K562 (cell line): ENCODE results near the gene SNU13. TPM values are rescaled to one million over a fixed set of nuclear protein-coding genes. Genes with fewer than 3 reads are reported as not detected.

Experiments
- POLR2H ChIP-seq: IDR thresholded peaks from 2 replicates; pipeline ENCODE4 v1.6.1; 2016; ENCODE audit warnings: missing genetic modification characterization, low read depth, mild to moderate bottlenecking, control low read depth, missing compliant biosample characterization, moderate library complexity
- RHOXF2B ChIP-seq: fragments of 250-450 bp; sonication (Bioruptor Pico); conservative IDR thresholded peaks from 2 replicates; pipeline ENCODE4 v1.5.1; 2021
- SIN3A ChIP-seq, 2 experiments: fragments of 150-350 bp in 1 of 2; IDR thresholded peaks; 2 replicates each; pipeline ENCODE4 v1.6.1; 2011 to 2016; ENCODE audit warnings: borderline replicate concordance in 2 of 2, low read depth in 2 of 2, low read length in 2 of 2, mild to moderate bottlenecking in 2 of 2, moderate library complexity in 2 of 2; ENCODE audit not compliant: control insufficient read depth in 1 of 2
- ZFP30 ChIP-seq: fragments of 250-450 bp; sonication (Bioruptor Pico); IDR thresholded peaks from 2 replicates; pipeline ENCODE4 v1.8.0; 2022; ENCODE audit warnings: moderate library complexity, mild to moderate bottlenecking, inconsistent platforms, borderline replicate concordance
- ZFPM2 ChIP-seq: fragments of 250-450 bp; sonication (Bioruptor Pico); IDR thresholded peaks from 2 replicates; pipeline ENCODE4 v1.5.1; 2022; ENCODE audit warnings: mild to moderate bottlenecking
- ZNF140 ChIP-seq: fragments of 250-450 bp; sonication (Bioruptor Pico); IDR thresholded peaks from 2 replicates; pipeline ENCODE4 v1.8.0; 2021; ENCODE audit warnings: moderate library complexity, mild to moderate bottlenecking, inconsistent platforms
- polyA plus RNA-seq, 8 experiments: library from polyadenylated mRNA; depleted of rRNA in 4 of 8; stranded (reverse) in 5 of 8; unstranded in 3 of 8; fragments of >200 nt; fragmentation: Nextera tagmentation in 2 of 8; fragmentation: Illumina TruSeq in 1 of 8; extraction: Ambion mirVana in 2 of 8; extraction: Trizol in 1 of 8; gene quantifications; 2 replicates each; pipeline versions ENCODE4 v1.2.1 to v1.2.3, GENCODE V29; 2011 to 2014; ENCODE audit warnings: inconsistent platforms in 1 of 8, missing spikeins in 1 of 8
- total RNA-seq, 7 experiments: library from RNA; depleted of rRNA in 6 of 7; stranded (reverse); fragments of >200 nt in 6 of 7; fragmentation: Illumina TruSeq in 2 of 7; extraction: Trizol in 2 of 7; gene quantifications; 2 replicates each; pipeline versions ENCODE4 v1.2.1 to v1.2.3, GENCODE V29; 2011 to 2021; ENCODE audit warnings: low replicate concordance in 1 of 7
- TF ChIP-seq, protein P1 (sequence below): fragments of 450-650 bp; IDR thresholded peaks from 2 replicates; pipeline ENCODE4 v1.6.1; 2016; ENCODE audit warnings: low read depth
- TF ChIP-seq, protein P2 (sequence below): sonication (generic); formaldehyde crosslinking; IDR thresholded peaks from 2 replicates; pipeline ENCODE4 v1.9.0; 2022; ENCODE audit warnings: mild to moderate bottlenecking, missing genetic modification reagents
- TF ChIP-seq, protein P3 (sequence below): fragments of 450-650 bp; IDR thresholded peaks from 2 replicates; pipeline ENCODE4 v1.6.1; 2018; ENCODE audit warnings: mild to moderate bottlenecking, low read depth; ENCODE audit not compliant: partially characterized antibody
- TF ChIP-seq, protein P4 (sequence below): conservative IDR thresholded peaks from 2 replicates; pipeline ENCODE4 v1.6.1; 2011; ENCODE audit warnings: low read depth, mild to moderate bottlenecking, low read length; ENCODE audit not compliant: control insufficient read depth
- TF ChIP-seq, protein P5 (sequence below): fragments of 250-450 bp; sonication (Bioruptor Pico); IDR thresholded peaks from 2 replicates; pipeline ENCODE4 v1.5.0; 2022; ENCODE audit warnings: mild to moderate bottlenecking

The SNU13 gene
- total and polyA plus RNA-seq, 9 of the 15 experiments (the other 6 are each of a cell fraction or from before 2014, with no cell fraction given) = 185 to 981 (median 283) TPM

DNA sequence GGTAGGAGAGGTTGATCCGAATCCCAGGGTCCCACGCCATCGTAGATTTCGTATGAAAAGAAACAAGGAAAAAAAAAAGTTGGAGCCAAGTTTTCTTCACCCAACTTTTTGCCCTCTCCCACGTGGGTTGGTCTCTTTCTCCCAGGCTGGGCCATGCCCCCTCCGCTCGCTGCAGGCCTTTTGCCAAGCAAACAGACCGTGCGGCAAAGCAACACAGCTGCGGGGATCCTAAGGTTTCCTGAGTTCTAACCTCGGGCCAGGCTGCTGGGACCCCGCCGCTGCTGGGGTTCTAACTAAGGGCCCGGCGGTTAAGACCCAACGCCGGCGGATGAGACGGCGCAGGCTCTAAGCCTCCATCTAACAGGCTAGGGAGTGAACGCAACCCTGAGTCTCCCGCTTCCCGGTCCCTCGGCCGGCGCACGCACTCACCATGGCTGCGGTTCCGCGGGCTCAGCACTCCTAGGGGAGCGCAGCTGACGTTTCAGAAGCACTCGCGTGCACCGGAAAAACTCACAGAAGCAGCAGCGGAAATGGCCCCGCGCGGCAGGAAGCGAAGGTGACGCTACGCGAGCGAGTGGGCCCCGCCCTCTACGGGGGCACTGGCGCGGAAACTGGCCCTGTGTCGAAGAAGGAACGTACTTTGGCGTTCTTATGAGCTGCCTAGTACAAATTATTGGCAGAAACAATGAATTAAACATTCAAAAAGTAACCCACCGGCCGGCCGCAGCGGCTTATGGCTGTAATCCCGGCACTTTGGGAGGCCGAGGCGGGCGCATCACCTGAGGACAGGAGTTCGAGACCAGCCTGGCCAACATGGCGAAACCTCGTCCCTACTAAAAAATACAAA is at the start of gene SNU13 (continued):
- TF ChIP-seq, protein P1, sequence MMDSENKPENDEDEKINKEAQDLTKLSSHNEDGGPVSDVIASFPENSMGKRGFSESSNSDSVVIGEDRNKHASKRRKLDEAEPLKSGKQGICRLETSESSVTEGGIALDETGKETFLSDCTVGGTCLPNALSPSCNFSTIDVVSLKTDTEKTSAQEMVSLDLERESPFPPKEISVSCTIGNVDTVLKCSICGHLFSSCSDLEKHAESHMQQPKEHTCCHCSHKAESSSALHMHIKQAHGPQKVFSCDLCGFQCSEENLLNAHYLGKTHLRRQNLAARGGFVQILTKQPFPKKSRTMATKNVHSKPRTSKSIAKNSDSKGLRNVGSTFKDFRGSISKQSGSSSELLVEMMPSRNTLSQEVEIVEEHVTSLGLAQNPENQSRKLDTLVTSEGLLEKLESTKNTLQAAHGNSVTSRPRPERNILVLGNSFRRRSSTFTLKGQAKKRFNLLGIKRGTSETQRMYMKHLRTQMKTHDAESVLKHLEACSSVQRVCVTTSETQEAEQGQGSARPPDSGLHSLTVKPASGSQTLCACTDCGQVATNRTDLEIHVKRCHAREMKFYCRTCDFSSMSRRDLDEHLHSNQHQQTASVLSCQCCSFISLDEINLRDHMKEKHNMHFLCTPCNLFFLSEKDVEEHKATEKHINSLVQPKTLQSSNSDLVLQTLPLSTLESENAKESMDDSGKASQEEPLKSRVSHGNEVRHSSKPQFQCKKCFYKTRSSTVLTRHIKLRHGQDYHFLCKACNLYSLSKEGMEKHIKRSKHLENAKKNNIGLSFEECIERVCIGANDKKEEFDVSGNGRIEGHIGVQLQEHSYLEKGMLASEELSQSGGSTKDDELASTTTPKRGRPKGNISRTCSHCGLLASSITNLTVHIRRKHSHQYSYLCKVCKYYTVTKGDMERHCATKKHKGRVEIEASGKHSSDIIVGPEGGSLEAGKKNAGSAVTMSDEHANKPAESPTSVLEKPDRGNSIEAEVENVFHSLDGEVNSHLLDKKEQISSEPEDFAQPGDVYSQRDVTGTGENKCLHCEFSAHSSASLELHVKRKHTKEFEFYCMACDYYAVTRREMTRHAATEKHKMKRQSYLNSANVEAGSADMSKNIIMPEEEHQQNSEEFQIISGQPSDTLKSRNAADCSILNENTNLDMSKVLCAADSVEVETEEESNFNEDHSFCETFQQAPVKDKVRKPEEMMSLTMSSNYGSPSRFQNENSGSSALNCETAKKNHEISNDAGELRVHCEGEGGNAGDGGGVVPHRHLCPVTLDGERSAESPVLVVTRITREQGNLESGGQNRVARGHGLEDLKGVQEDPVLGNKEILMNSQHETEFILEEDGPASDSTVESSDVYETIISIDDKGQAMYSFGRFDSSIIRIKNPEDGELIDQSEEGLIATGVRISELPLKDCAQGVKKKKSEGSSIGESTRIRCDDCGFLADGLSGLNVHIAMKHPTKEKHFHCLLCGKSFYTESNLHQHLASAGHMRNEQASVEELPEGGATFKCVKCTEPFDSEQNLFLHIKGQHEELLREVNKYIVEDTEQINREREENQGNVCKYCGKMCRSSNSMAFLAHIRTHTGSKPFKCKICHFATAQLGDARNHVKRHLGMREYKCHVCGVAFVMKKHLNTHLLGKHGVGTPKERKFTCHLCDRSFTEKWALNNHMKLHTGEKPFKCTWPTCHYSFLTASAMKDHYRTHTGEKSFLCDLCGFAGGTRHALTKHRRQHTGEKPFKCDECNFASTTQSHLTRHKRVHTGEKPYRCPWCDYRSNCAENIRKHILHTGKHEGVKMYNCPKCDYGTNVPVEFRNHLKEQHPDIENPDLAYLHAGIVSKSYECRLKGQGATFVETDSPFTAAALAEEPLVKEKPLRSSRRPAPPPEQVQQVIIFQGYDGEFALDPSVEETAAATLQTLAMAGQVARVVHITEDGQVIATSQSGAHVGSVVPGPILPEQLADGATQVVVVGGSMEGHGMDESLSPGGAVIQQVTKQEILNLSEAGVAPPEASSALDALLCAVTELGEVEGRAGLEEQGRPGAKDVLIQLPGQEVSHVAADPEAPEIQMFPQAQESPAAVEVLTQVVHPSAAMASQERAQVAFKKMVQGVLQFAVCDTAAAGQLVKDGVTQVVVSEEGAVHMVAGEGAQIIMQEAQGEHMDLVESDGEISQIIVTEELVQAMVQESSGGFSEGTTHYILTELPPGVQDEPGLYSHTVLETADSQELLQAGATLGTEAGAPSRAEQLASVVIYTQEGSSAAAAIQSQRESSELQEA = peak; percentile 67; the same call in 1 of the 2 replicates
- TF ChIP-seq, protein P2, sequence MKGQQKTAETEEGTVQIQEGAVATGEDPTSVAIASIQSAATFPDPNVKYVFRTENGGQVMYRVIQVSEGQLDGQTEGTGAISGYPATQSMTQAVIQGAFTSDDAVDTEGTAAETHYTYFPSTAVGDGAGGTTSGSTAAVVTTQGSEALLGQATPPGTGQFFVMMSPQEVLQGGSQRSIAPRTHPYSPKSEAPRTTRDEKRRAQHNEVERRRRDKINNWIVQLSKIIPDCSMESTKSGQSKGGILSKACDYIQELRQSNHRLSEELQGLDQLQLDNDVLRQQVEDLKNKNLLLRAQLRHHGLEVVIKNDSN = no peak
- TF ChIP-seq ZFPM2 (CRISPR knock-in tag) = no peak
- TF ChIP-seq, protein P3, sequence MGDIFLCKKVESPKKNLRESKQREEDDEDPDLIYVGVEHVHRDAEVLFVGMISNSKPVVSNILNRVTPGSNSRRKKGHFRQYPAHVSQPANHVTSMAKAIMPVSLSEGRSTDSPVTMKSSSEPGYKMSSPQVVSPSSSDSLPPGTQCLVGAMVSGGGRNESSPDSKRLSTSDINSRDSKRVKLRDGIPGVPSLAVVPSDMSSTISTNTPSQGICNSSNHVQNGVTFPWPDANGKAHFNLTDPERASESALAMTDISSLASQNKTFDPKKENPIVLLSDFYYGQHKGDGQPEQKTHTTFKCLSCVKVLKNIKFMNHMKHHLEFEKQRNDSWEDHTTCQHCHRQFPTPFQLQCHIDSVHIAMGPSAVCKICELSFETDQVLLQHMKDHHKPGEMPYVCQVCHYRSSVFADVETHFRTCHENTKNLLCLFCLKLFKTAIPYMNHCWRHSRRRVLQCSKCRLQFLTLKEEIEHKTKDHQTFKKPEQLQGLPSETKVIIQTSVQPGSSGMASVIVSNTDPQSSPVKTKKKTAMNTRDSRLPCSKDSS = no peak
- TF ChIP-seq, protein P4, sequence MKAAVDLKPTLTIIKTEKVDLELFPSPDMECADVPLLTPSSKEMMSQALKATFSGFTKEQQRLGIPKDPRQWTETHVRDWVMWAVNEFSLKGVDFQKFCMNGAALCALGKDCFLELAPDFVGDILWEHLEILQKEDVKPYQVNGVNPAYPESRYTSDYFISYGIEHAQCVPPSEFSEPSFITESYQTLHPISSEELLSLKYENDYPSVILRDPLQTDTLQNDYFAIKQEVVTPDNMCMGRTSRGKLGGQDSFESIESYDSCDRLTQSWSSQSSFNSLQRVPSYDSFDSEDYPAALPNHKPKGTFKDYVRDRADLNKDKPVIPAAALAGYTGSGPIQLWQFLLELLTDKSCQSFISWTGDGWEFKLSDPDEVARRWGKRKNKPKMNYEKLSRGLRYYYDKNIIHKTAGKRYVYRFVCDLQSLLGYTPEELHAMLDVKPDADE = peak; percentile 70
- TF ChIP-seq ZNF140 (CRISPR knock-in tag) = no peak
- peak; percentile 86 for TF ChIP-seq POLR2H (tag)
- TF ChIP-seq ZFP30 (CRISPR knock-in tag) = no peak
- peak in 1 of 2 experiments; percentile 50; a peak in 1 of 4 replicates for TF ChIP-seq SIN3A (IDR thresholded peaks at IDR 0.05; ENCODE audit: borderline replicate concordance in 2 of 2, control insufficient read depth in 1 of 2, low read depth in 2 of 2, low read length in 2 of 2)
- TF ChIP-seq, protein P5, sequence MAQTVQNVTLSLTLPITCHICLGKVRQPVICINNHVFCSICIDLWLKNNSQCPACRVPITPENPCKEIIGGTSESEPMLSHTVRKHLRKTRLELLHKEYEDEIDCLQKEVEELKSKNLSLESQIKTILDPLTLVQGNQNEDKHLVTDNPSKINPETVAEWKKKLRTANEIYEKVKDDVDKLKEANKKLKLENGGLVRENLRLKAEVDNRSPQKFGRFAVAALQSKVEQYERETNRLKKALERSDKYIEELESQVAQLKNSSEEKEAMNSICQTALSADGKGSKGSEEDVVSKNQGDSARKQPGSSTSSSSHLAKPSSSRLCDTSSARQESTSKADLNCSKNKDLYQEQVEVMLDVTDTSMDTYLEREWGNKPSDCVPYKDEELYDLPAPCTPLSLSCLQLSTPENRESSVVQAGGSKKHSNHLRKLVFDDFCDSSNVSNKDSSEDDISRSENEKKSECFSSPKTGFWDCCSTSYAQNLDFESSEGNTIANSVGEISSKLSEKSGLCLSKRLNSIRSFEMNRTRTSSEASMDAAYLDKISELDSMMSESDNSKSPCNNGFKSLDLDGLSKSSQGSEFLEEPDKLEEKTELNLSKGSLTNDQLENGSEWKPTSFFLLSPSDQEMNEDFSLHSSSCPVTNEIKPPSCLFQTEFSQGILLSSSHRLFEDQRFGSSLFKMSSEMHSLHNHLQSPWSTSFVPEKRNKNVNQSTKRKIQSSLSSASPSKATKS (CRISPR knock-in tag) = no peak
- no peak for TF ChIP-seq RHOXF2B
